ENCODE results near the gene FAM83G.

FAM83G gene

DNA sequence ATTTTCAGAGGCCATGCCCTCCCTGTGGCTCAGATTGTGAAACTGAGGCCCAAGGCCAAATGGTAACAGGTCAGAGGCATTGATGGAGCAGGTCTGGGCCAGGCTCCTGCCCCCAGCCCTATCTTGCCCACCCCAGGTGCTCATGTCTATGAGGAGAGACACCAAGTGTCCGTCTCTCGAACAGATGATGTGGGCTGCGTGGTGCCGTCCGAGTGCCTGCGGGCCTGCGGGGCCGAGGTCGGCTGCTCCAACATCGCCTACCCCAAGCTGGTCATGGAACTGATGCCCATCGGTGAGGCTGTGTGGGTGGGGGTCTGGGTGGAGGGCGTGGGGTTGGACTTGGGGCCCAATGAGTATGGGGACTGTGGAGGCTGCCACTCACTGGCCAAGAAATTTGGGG lies 8.7 kb upstream of the FAM83G start:
- Histone ChIP-seq H3K27me3 (ENCODE audit: control insufficient read depth, low read length) (peaks cover 3% of the 10 kb centered on the region; the same call in 1 of the 2 replicates), H4K20me1 (ENCODE audit: control insufficient read depth, insufficient read depth, low read depth, low read length) (no peaks in the 10 kb centered on the region), H3F3A (ENCODE audit: control insufficient read depth, insufficient read depth) (no peaks in the 10 kb centered on the region), H3K9me3 (ENCODE audit: control insufficient read depth, insufficient read depth, low read length) (no peaks in the 10 kb centered on the region), H3K36me3 (ENCODE audit: control insufficient read depth, low read length) (no peaks in the 10 kb centered on the region), H3K27ac (ENCODE audit: low read depth, low read length) (no peak overlapping the region), H3K4me2 (ENCODE audit: low read length) (no peak overlapping the region), H3K4me1 (ENCODE audit: control insufficient read depth, low read length) (no peaks in the 10 kb centered on the region), H3K79me2 (ENCODE audit: control insufficient read depth, low read length) (no peaks in the 10 kb centered on the region), H3K4me3 (ENCODE audit: low read length) (no peak overlapping the region), H3K9me2 (replicated peaks; ENCODE audit: control insufficient read depth, low read length) (no peaks in the 10 kb centered on the region)
- TF ChIP-seq, protein P1, sequence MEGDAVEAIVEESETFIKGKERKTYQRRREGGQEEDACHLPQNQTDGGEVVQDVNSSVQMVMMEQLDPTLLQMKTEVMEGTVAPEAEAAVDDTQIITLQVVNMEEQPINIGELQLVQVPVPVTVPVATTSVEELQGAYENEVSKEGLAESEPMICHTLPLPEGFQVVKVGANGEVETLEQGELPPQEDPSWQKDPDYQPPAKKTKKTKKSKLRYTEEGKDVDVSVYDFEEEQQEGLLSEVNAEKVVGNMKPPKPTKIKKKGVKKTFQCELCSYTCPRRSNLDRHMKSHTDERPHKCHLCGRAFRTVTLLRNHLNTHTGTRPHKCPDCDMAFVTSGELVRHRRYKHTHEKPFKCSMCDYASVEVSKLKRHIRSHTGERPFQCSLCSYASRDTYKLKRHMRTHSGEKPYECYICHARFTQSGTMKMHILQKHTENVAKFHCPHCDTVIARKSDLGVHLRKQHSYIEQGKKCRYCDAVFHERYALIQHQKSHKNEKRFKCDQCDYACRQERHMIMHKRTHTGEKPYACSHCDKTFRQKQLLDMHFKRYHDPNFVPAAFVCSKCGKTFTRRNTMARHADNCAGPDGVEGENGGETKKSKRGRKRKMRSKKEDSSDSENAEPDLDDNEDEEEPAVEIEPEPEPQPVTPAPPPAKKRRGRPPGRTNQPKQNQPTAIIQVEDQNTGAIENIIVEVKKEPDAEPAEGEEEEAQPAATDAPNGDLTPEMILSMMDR (IDR thresholded peaks at IDR 0.05; ENCODE audit: low read depth, low read length, poor library complexity, severe bottlenecking): no peak
- no peak for TF ChIP-seq EZH2phosphoT487 (IDR thresholded peaks at IDR 0.05; ENCODE audit: borderline replicate concordance, low read length)

DNA sequence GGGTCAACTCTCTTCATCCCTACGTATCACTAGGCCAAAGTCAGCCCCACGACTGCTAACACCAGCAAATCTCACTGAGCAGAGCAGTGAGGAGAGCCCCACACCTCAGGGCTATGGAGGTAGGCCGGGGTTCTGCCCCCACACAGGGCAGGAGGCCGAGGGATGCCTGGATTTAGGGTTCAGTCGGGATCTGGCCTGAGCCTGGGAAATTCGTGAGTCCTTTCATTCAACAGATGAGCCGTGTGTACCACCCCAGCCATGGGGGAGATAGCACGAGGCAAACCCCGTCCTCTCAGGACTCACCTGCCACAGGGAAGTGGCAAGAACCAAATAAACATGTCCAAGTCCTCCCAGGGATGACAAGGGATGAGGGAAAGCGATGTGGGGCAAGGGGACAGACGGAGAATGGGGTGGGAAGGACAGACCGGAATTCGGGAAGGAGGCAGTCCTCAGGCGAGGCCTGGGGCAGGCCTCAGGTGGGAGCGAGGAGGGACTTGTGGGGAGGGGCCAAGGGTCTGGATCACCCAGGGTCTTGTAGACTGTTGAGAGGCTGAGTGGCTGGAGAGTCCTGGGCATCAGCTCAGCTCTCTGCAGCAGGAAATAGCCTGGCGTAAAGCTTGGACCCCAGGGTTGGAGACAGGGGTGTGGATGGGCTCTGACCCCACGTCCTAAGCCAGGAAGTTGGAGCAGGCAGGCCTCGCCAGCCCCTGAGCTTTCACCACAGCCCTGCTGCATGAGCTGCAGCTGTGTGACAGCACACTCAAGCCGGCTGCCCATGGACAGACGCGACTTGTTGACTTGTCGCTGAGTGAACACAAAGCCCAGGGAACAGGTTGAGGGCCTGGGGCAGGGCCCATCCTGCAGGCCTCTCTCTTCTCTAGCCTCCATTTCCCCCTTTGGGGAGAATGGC lies 7.9 kb upstream of the FAM83G start:
- Histone ChIP-seq H3K9me3 (ENCODE audit: control insufficient read depth, insufficient read depth, low read length) (no peaks in the 10 kb centered on the region), H3K4me2 (ENCODE audit: low read length) (no peak overlapping the region), H3F3A (ENCODE audit: control insufficient read depth, insufficient read depth) (peaks cover 3% of the 10 kb centered on the region; the same call in 1 of the 2 replicates), H3K9me2 (replicated peaks; ENCODE audit: control insufficient read depth, low read length) (no peaks in the 10 kb centered on the region), H3K27me3 (ENCODE audit: control insufficient read depth, low read length) (peaks cover 3% of the 10 kb centered on the region; the same call in 1 of the 2 replicates), H3K4me1 (ENCODE audit: control insufficient read depth, low read length) (no peaks in the 10 kb centered on the region), H3K4me3 (ENCODE audit: low read length) (no peak overlapping the region), H3K27ac (ENCODE audit: low read depth, low read length) (no peak overlapping the region), H3K79me2 (ENCODE audit: control insufficient read depth, low read length) (no peaks in the 10 kb centered on the region), H3K36me3 (ENCODE audit: control insufficient read depth, low read length) (no peaks in the 10 kb centered on the region), H4K20me1 (ENCODE audit: control insufficient read depth, insufficient read depth, low read depth, low read length) (no peaks in the 10 kb centered on the region)
- TF ChIP-seq EZH2phosphoT487 (IDR thresholded peaks at IDR 0.05; ENCODE audit: borderline replicate concordance, low read length): no peak

DNA sequence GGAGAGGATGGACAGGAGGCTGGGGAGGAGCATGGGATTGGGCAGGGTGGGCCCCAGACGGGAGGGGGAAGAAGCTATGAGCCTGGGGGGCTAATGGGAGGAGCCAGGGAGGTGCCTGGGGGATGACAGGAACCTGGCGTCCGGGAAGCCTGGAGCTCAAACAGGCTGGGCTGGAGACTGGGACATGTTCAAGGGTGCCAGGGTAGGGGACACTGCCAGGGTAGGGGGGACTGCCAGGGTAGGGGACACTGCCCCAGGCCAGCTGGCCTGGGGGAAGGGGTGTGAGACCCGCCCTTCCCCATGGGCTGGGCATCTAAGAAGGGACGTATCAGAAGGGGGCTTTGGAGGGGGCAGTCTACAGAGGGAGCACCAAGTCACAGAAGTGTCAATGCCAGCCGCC lies 7.0 kb upstream of the FAM83G start:
- Histone ChIP-seq H3F3A (ENCODE audit: control insufficient read depth, insufficient read depth) (peaks cover 7% of the 10 kb centered on the region; the same call in 1 of the 2 replicates), H3K9me3 (ENCODE audit: control insufficient read depth, insufficient read depth, low read length) (no peaks in the 10 kb centered on the region), H3K79me2 (ENCODE audit: control insufficient read depth, low read length) (no peaks in the 10 kb centered on the region), H3K27ac (ENCODE audit: low read depth, low read length) (no peak overlapping the region), H4K20me1 (ENCODE audit: control insufficient read depth, insufficient read depth, low read depth, low read length) (no peaks in the 10 kb centered on the region), H3K4me1 (ENCODE audit: control insufficient read depth, low read length) (no peaks in the 10 kb centered on the region), H3K4me3 (ENCODE audit: low read length) (no peak overlapping the region), H3K4me2 (ENCODE audit: low read length) (no peak overlapping the region), H3K9me2 (replicated peaks; ENCODE audit: control insufficient read depth, low read length) (no peaks in the 10 kb centered on the region), H3K36me3 (ENCODE audit: control insufficient read depth, low read length) (no peaks in the 10 kb centered on the region), H3K27me3 (ENCODE audit: control insufficient read depth, low read length) (0 out of 2 replicates have a peak, but pooled peaks cover 3% of the 10 kb centered on the region)
- TF ChIP-seq, protein P1 (IDR thresholded peaks at IDR 0.05; ENCODE audit: low read depth, low read length, poor library complexity, severe bottlenecking): no peak
- no peak for TF ChIP-seq EZH2phosphoT487 (IDR thresholded peaks at IDR 0.05; ENCODE audit: borderline replicate concordance, low read length)

Measured in DOHH2 (cell line).